ENCODE measurements around the gene PAM16. TPM values are rescaled to one million over a fixed set of nuclear protein-coding genes. Genes with fewer than 3 reads are reported as not detected.

PAM16 gene
- polyA plus RNA-seq, 1 donor from 2014 or later = 145 TPM

- Histone ChIP-seq H3K36me3 (ENCODE audit: insufficient read depth, low read length) (no peaks in the 10 kb centered on the region), H3K9me3 (ENCODE audit: low read length) (no peaks in the 10 kb centered on the region), H3K9me2 (ENCODE audit: insufficient read depth, low read length) (no peaks in the 10 kb centered on the region), H3K27ac (ENCODE audit: low read length) (no peak overlapping the region), H3K79me2 (replicated peaks; ENCODE audit: insufficient read depth, low read length) (peaks cover 6% of the 10 kb centered on the region), H3K27me3 (ENCODE audit: insufficient read depth, low read depth, low read length) (no peaks in the 10 kb centered on the region), H4K20me1 (ENCODE audit: insufficient read depth) (no peaks in the 10 kb centered on the region), H3K4me2 (ENCODE audit: low read length) (no peak overlapping the region), H3K4me3 (ENCODE audit: low read length) (no peak overlapping the region), H2AFZ (ENCODE audit: low read depth, low read length) (no peak overlapping the region), H3F3A (ENCODE audit: insufficient read depth, low read length, poor library complexity, severe bottlenecking) (no peaks in the 10 kb centered on the region), H3K9ac (ENCODE audit: low read length) (no peak overlapping the region)
- TF ChIP-seq EZH2 (IDR thresholded peaks at IDR 0.05; ENCODE audit: borderline replicate concordance, insufficient read depth, low read length, poor library complexity, severe bottlenecking) = no peak
- no peak for TF ChIP-seq REST (IDR thresholded peaks at IDR 0.05; ENCODE audit: borderline replicate concordance)
- no peak for TF ChIP-seq SMC3 (conservative IDR thresholded peaks at IDR 0.05; ENCODE audit: poor library complexity)
- no peak for TF ChIP-seq EP300 (conservative IDR thresholded peaks at IDR 0.05; ENCODE audit: poor library complexity, severe bottlenecking)
- no peak for TF ChIP-seq TAF1 (IDR thresholded peaks at IDR 0.05; ENCODE audit: low read depth)
- no peak for TF ChIP-seq POLR2AphosphoS5 (IDR thresholded peaks at IDR 0.05)
- no peak for TF ChIP-seq MXI1 (conservative IDR thresholded peaks at IDR 0.05; ENCODE audit: poor library complexity, severe bottlenecking)
- TF ChIP-seq RAD21 (conservative IDR thresholded peaks at IDR 0.05) = no peak
- no peak for TF ChIP-seq CTCF (IDR thresholded peaks at IDR 0.05; ENCODE audit: poor library complexity, severe bottlenecking)
Observed at GRCh38 chr16:4352843-4353242, 1.7 kb upstream of the PAM16 start.

GRCh38 chr16:4351880-4352279, 759 bp upstream of the PAM16 start:
- H3K36me3 ChIP-seq (ENCODE audit: insufficient read depth, low read length) = no peaks in the 10 kb centered on the region
- no peak overlapping the region for H3K4me2 ChIP-seq (ENCODE audit: low read length)
- H3K4me3 ChIP-seq (ENCODE audit: low read length) = no peak overlapping the region

More at GRCh38 chr16:4351880-4352279, 759 bp upstream of the PAM16 start:
- Histone ChIP-seq H3K27ac (ENCODE audit: low read length) (no peak overlapping the region), H3K9ac (ENCODE audit: low read length) (no peak overlapping the region), H4K20me1 (ENCODE audit: insufficient read depth) (no peaks in the 10 kb centered on the region), H2AFZ (ENCODE audit: low read depth, low read length) (no peak overlapping the region), H3K9me2 (ENCODE audit: insufficient read depth, low read length) (no peaks in the 10 kb centered on the region), H3F3A (ENCODE audit: insufficient read depth, low read length, poor library complexity, severe bottlenecking) (no peaks in the 10 kb centered on the region), H3K79me2 (replicated peaks; ENCODE audit: insufficient read depth, low read length) (peaks cover 6% of the 10 kb centered on the region), H3K27me3 (ENCODE audit: insufficient read depth, low read depth, low read length) (no peaks in the 10 kb centered on the region), H3K9me3 (ENCODE audit: low read length) (no peaks in the 10 kb centered on the region)
- no peak for TF ChIP-seq SMC3 (conservative IDR thresholded peaks at IDR 0.05; ENCODE audit: poor library complexity)
- TF ChIP-seq MXI1 (conservative IDR thresholded peaks at IDR 0.05; ENCODE audit: poor library complexity, severe bottlenecking) = no peak
- TF ChIP-seq TAF1 (IDR thresholded peaks at IDR 0.05; ENCODE audit: low read depth) = no peak
- TF ChIP-seq EP300 (conservative IDR thresholded peaks at IDR 0.05; ENCODE audit: poor library complexity, severe bottlenecking) = no peak
- TF ChIP-seq RAD21 (conservative IDR thresholded peaks at IDR 0.05) = no peak
- TF ChIP-seq POLR2AphosphoS5 (IDR thresholded peaks at IDR 0.05) = no peak
- TF ChIP-seq REST (IDR thresholded peaks at IDR 0.05; ENCODE audit: borderline replicate concordance) = no peak
- TF ChIP-seq EZH2 (IDR thresholded peaks at IDR 0.05; ENCODE audit: borderline replicate concordance, insufficient read depth, low read length, poor library complexity, severe bottlenecking) = no peak
- no peak for TF ChIP-seq CTCF (IDR thresholded peaks at IDR 0.05; ENCODE audit: poor library complexity, severe bottlenecking)
